Astrocyte (in vitro differentiated cells and primary cell): ENCODE data around the gene YBX3.

Experiments
- EZH2 ChIP-seq: IDR thresholded peaks from 2 replicates; pipeline ENCODE4 v1.6.1; 2012; ENCODE audit warnings: mild to moderate bottlenecking, low read length, inconsistent platforms; ENCODE audit not compliant: insufficient read depth
- TF ChIP-seq, protein P1 (sequence below): IDR thresholded peaks from 2 replicates; pipeline ENCODE4 v1.5.1; 2011; ENCODE audit warnings: low read depth, mild to moderate bottlenecking, inconsistent platforms, low read length, moderate library complexity; ENCODE audit not compliant: insufficient read depth

GRCh38 chr12:10740182-10740581 is 17.1 kb upstream of the YBX3 start:
- TF ChIP-seq, protein P1, sequence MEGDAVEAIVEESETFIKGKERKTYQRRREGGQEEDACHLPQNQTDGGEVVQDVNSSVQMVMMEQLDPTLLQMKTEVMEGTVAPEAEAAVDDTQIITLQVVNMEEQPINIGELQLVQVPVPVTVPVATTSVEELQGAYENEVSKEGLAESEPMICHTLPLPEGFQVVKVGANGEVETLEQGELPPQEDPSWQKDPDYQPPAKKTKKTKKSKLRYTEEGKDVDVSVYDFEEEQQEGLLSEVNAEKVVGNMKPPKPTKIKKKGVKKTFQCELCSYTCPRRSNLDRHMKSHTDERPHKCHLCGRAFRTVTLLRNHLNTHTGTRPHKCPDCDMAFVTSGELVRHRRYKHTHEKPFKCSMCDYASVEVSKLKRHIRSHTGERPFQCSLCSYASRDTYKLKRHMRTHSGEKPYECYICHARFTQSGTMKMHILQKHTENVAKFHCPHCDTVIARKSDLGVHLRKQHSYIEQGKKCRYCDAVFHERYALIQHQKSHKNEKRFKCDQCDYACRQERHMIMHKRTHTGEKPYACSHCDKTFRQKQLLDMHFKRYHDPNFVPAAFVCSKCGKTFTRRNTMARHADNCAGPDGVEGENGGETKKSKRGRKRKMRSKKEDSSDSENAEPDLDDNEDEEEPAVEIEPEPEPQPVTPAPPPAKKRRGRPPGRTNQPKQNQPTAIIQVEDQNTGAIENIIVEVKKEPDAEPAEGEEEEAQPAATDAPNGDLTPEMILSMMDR, result no peak
- no peak for TF ChIP-seq EZH2
